ENCODE data around the gene AKAP4. TPM values are rescaled to one million over a fixed set of nuclear protein-coding genes. Genes with fewer than 3 reads are reported as not detected.

Gene AKAP4
- total and polyA plus RNA-seq, 10 of the 15 experiments (the other 5 are each of a cell fraction or from before 2014, with no cell fraction given) = not detected

DNA sequence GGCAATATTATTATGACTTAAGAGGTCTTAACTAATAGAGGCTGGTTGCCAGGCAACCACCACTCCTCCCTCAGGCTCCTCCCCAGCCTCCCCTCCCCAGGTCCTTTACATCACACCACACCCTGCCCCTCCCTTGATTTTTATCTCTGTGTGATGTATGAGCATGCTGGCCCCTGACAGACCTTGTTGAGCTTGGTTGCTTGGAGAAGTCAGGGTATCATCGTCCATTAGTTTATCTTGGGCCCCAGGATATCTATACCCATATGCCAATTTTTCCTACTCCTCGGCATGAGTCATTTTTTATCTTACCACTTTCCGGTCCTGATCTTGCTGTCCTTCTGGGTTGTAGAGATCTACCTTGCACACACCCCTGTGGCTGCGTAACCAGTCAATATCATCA is 2.5 kb downstream of the AKAP4 start (continued):
- TF ChIP-seq, protein P1, sequence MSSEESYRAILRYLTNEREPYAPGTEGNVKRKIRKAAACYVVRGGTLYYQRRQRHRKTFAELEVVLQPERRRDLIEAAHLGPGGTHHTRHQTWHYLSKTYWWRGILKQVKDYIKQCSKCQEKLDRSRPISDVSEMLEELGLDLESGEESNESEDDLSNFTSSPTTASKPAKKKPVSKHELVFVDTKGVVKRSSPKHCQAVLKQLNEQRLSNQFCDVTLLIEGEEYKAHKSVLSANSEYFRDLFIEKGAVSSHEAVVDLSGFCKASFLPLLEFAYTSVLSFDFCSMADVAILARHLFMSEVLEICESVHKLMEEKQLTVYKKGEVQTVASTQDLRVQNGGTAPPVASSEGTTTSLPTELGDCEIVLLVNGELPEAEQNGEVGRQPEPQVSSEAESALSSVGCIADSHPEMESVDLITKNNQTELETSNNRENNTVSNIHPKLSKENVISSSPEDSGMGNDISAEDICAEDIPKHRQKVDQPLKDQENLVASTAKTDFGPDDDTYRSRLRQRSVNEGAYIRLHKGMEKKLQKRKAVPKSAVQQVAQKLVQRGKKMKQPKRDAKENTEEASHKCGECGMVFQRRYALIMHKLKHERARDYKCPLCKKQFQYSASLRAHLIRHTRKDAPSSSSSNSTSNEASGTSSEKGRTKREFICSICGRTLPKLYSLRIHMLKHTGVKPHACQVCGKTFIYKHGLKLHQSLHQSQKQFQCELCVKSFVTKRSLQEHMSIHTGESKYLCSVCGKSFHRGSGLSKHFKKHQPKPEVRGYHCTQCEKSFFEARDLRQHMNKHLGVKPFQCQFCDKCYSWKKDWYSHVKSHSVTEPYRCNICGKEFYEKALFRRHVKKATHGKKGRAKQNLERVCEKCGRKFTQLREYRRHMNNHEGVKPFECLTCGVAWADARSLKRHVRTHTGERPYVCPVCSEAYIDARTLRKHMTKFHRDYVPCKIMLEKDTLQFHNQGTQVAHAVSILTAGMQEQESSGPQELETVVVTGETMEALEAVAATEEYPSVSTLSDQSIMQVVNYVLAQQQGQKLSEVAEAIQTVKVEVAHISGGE (CRISPR knock-in tag; IDR thresholded peaks at IDR 0.05) = no peak
- TF ChIP-seq ZNF217 (IDR thresholded peaks at IDR 0.05) = no peak
- TF ChIP-seq, protein P2, sequence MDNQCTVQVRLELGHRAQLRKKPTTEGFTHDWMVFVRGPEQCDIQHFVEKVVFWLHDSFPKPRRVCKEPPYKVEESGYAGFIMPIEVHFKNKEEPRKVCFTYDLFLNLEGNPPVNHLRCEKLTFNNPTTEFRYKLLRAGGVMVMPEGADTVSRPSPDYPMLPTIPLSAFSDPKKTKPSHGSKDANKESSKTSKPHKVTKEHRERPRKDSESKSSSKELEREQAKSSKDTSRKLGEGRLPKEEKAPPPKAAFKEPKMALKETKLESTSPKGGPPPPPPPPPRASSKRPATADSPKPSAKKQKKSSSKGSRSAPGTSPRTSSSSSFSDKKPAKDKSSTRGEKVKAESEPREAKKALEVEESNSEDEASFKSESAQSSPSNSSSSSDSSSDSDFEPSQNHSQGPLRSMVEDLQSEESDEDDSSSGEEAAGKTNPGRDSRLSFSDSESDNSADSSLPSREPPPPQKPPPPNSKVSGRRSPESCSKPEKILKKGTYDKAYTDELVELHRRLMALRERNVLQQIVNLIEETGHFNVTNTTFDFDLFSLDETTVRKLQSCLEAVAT (IDR thresholded peaks at IDR 0.05) = no peak
- TF ChIP-seq, protein P3, sequence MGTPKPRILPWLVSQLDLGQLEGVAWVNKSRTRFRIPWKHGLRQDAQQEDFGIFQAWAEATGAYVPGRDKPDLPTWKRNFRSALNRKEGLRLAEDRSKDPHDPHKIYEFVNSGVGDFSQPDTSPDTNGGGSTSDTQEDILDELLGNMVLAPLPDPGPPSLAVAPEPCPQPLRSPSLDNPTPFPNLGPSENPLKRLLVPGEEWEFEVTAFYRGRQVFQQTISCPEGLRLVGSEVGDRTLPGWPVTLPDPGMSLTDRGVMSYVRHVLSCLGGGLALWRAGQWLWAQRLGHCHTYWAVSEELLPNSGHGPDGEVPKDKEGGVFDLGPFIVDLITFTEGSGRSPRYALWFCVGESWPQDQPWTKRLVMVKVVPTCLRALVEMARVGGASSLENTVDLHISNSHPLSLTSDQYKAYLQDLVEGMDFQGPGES (IDR thresholded peaks at IDR 0.05) = no peak
- TF ChIP-seq, protein P4, sequence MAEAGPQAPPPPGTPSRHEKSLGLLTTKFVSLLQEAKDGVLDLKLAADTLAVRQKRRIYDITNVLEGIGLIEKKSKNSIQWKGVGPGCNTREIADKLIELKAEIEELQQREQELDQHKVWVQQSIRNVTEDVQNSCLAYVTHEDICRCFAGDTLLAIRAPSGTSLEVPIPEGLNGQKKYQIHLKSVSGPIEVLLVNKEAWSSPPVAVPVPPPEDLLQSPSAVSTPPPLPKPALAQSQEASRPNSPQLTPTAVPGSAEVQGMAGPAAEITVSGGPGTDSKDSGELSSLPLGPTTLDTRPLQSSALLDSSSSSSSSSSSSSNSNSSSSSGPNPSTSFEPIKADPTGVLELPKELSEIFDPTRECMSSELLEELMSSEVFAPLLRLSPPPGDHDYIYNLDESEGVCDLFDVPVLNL (IDR thresholded peaks at IDR 0.05; ENCODE audit: low read depth, low read length) = no peak
- no peak for TF ChIP-seq NR2F1 (conservative IDR thresholded peaks at IDR 0.05)
- TF ChIP-seq, protein P5, sequence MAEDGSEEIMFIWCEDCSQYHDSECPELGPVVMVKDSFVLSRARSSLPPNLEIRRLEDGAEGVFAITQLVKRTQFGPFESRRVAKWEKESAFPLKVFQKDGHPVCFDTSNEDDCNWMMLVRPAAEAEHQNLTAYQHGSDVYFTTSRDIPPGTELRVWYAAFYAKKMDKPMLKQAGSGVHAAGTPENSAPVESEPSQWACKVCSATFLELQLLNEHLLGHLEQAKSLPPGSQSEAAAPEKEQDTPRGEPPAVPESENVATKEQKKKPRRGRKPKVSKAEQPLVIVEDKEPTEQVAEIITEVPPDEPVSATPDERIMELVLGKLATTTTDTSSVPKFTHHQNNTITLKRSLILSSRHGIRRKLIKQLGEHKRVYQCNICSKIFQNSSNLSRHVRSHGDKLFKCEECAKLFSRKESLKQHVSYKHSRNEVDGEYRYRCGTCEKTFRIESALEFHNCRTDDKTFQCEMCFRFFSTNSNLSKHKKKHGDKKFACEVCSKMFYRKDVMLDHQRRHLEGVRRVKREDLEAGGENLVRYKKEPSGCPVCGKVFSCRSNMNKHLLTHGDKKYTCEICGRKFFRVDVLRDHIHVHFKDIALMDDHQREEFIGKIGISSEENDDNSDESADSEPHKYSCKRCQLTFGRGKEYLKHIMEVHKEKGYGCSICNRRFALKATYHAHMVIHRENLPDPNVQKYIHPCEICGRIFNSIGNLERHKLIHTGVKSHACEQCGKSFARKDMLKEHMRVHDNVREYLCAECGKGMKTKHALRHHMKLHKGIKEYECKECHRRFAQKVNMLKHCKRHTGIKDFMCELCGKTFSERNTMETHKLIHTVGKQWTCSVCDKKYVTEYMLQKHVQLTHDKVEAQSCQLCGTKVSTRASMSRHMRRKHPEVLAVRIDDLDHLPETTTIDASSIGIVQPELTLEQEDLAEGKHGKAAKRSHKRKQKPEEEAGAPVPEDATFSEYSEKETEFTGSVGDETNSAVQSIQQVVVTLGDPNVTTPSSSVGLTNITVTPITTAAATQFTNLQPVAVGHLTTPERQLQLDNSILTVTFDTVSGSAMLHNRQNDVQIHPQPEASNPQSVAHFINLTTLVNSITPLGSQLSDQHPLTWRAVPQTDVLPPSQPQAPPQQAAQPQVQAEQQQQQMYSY (CRISPR knock-in tag; IDR thresholded peaks at IDR 0.05) = no peak
- no peak for TF ChIP-seq ETV6 (conservative IDR thresholded peaks at IDR 0.05 in 1 of 2, IDR thresholded peaks at IDR 0.05 in 1 of 2; ENCODE audit: borderline replicate concordance in 1 of 2, low read depth in 1 of 2)
